PFSK-1 (cell line): ENCODE results near the gene ADM2.

Experiments used
- POLR2AphosphoS5 ChIP-seq: IDR thresholded peaks from 2 replicates; pipeline ENCODE4 v1.6.1; 2012; ENCODE audit warnings: low read depth, mild to moderate bottlenecking, control low read depth, low read length, moderate library complexity
- SIN3A ChIP-seq: IDR thresholded peaks from 2 replicates; pipeline ENCODE4 v1.6.1; 2012; ENCODE audit warnings: mild to moderate bottlenecking, low read length, moderate library complexity, borderline replicate concordance; ENCODE audit not compliant: insufficient read depth
- TAF1 ChIP-seq: IDR thresholded peaks from 2 replicates; pipeline ENCODE4 v1.6.1; 2012; ENCODE audit warnings: low read length, control low read depth, borderline replicate concordance; ENCODE audit not compliant: insufficient read depth
- TF ChIP-seq, protein P1 (sequence below), 2 experiments: IDR thresholded peaks; 2 replicates each; pipeline versions ENCODE4 v1.6.1 to v1.8.0; 2011 to 2012; ENCODE audit warnings: low read depth in 2 of 2, low read length in 2 of 2, control low read depth in 1 of 2, inconsistent platforms in 1 of 2, mild to moderate bottlenecking in 1 of 2, moderate library complexity in 1 of 2; ENCODE audit not compliant: insufficient read depth in 1 of 2

- no peak for TF ChIP-seq TAF1
- no peak for TF ChIP-seq POLR2AphosphoS5
- TF ChIP-seq SIN3A = no peak
- TF ChIP-seq, protein P1, sequence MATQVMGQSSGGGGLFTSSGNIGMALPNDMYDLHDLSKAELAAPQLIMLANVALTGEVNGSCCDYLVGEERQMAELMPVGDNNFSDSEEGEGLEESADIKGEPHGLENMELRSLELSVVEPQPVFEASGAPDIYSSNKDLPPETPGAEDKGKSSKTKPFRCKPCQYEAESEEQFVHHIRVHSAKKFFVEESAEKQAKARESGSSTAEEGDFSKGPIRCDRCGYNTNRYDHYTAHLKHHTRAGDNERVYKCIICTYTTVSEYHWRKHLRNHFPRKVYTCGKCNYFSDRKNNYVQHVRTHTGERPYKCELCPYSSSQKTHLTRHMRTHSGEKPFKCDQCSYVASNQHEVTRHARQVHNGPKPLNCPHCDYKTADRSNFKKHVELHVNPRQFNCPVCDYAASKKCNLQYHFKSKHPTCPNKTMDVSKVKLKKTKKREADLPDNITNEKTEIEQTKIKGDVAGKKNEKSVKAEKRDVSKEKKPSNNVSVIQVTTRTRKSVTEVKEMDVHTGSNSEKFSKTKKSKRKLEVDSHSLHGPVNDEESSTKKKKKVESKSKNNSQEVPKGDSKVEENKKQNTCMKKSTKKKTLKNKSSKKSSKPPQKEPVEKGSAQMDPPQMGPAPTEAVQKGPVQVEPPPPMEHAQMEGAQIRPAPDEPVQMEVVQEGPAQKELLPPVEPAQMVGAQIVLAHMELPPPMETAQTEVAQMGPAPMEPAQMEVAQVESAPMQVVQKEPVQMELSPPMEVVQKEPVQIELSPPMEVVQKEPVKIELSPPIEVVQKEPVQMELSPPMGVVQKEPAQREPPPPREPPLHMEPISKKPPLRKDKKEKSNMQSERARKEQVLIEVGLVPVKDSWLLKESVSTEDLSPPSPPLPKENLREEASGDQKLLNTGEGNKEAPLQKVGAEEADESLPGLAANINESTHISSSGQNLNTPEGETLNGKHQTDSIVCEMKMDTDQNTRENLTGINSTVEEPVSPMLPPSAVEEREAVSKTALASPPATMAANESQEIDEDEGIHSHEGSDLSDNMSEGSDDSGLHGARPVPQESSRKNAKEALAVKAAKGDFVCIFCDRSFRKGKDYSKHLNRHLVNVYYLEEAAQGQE (IDR thresholded peaks at IDR 0.05; ENCODE audit: insufficient read depth in 1 of 2, low read depth in 2 of 2, low read length in 2 of 2) = no peak
These were observed 22.3 kb downstream of the ADM2 start for GRCh38 chr22:50503475-50504145.
